ENCODE measurements around the gene INHA. TPM values are rescaled to one million over a fixed set of nuclear protein-coding genes. Genes with fewer than 3 reads are reported as not detected.
A peak's percentile ranks its signal among the peaks of the same experiment; 100 is the strongest.

INHA gene, protein sequence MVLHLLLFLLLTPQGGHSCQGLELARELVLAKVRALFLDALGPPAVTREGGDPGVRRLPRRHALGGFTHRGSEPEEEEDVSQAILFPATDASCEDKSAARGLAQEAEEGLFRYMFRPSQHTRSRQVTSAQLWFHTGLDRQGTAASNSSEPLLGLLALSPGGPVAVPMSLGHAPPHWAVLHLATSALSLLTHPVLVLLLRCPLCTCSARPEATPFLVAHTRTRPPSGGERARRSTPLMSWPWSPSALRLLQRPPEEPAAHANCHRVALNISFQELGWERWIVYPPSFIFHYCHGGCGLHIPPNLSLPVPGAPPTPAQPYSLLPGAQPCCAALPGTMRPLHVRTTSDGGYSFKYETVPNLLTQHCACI
- total RNA-seq, result not detected in 2 replicates
- 0.21 TPM for total RNA-seq (2013)
- polyA plus RNA-seq, result not detected in 2 replicates
- polyA minus RNA-seq, result not detected in 2 replicates

GRCh38 chr2:219572237-219573001 is at the start of gene INHA:
TSS of gene INHA (plus strand) at chr2:219572310. CDS start at chr2:219572375, 65 bp downstream.
- no peak within 1 kb of the TSS for H3K9ac ChIP-seq (ENCODE audit: low read length)
- POLR2A ChIA-PET, result no interaction called here
- peak within 1 kb of the TSS; percentile 66 for H3K4me3 Mint-ChIP-seq

More at GRCh38 chr2:219572237-219573001, at the start of gene INHA:
- Histone ChIP-seq H3K36me3 (replicated peaks in 1 of 2; ENCODE audit: control extremely low read depth in 1 of 2, control insufficient read depth in 1 of 2, extremely low read depth in 1 of 2, insufficient read depth in 2 of 2, low read length in 1 of 2) (no peaks in the 10 kb centered on the region), H3K4me2 (replicated peaks; ENCODE audit: low read depth, low read length, poor library complexity, severe bottlenecking) (peak within 1 kb of the TSS; percentile 79), H3K4me1 (ENCODE audit: control insufficient read depth in 2 of 2, insufficient read depth in 2 of 2, low read length in 2 of 2) (peaks cover 4 to 12% of the 10 kb centered on the region in 2 donors), H3K9me3 (ENCODE audit: control extremely low read depth in 1 of 3, control insufficient read depth in 2 of 3, insufficient read depth in 1 of 3, low read length in 2 of 3) (peaks cover 0 to 4% (median 0%) of the 10 kb centered on the region in 3 donors), H2AFZ (ENCODE audit: insufficient read depth, low read depth, low read length, poor library complexity, severe bottlenecking) (peak within 1 kb of the TSS; percentile 65), H3K27ac (ENCODE audit: low read length in 2 of 2) (no peak within 1 kb of the TSS), H4K20me1 (ENCODE audit: control insufficient read depth, insufficient read depth, low read length, poor library complexity, severe bottlenecking) (no peaks in the 10 kb centered on the region), H3K79me2 (ENCODE audit: control insufficient read depth, insufficient read depth, low read length) (no peaks in the 10 kb centered on the region), H3K4me3 (ENCODE audit: control extremely low read depth in 1 of 5, extremely low read depth in 1 of 5, insufficient read depth in 1 of 5, low read depth in 2 of 5, low read length in 4 of 5) (peak within 1 kb of the TSS in 3 of 5 experiments; percentile 18 to 46 (median 37)), H3K27me3 (replicated peaks in 1 of 4; ENCODE audit: control extremely low read depth in 1 of 4, control insufficient read depth in 3 of 4, insufficient read depth in 4 of 4, low read length in 3 of 4) (peaks cover 0 to 39% (median 18%) of the 10 kb centered on the region in 4 experiments)
- Mint-ChIP-seq H3K9me3 (ENCODE audit: insufficient read depth) (no peaks in the 10 kb centered on the region), H3K4me1 (peaks cover 6% of the 10 kb centered on the region), H3K27ac (no peak within 1 kb of the TSS), H3K27me3 (peaks cover 56% of the 10 kb centered on the region)
- DNase-seq (no peak), ATAC-seq (ENCODE audit: low read depth) (no peak)
- intact Hi-C loops (cut with micrococcal nuclease), result no loop called here
- WGBS (ENCODE audit: insufficient coverage), result 93% methylated on average over 9 of the region's 13 CpGs
- TF ChIP-seq CTCF (IDR thresholded peaks at IDR 0.05), result no peak
- no peak for TF ChIP-seq EZH2 (IDR thresholded peaks at IDR 0.05; ENCODE audit: borderline replicate concordance, insufficient read depth, low read depth, low read length, poor library complexity, severe bottlenecking)
- CTCF ChIA-PET, result no interaction called here

All from B cell (primary cell).